Measurements from ENCODE around the gene GLI3. TPM values are rescaled to one million over a fixed set of nuclear protein-coding genes. Genes with fewer than 3 reads are reported as not detected.

GLI3 gene
- total RNA-seq, 1 donor from 2014 or later: 126 TPM

GRCh38 chr7:42103456-42103855 is 133.6 kb downstream of the GLI3 start:
- Mint-ChIP-seq H3K27me3 (ENCODE audit: low read depth) (no peaks in the 10 kb centered on the region), H3K36me3 (peaks cover 15% of the 10 kb centered on the region), H3K27ac (peak overlapping the region; percentile 3), H3K9me3 (no peaks in the 10 kb centered on the region), H3K4me1 (peaks cover 42% of the 10 kb centered on the region), H3K4me3 (no peak overlapping the region)
- no peak for DNase-seq (ENCODE audit: low spot score in 2 of 2, unreplicated experiment in 2 of 2)
- no peak for TF ChIP-seq CTCF (IDR thresholded peaks at IDR 0.05; ENCODE audit: unreplicated experiment)

GRCh38 chr7:42103020-42103419 is 134.0 kb downstream of the GLI3 start:
- Mint-ChIP-seq H3K4me1 (peaks cover 41% of the 10 kb centered on the region), H3K36me3 (peaks cover 15% of the 10 kb centered on the region), H3K4me3 (no peak overlapping the region), H3K27ac (no peak overlapping the region), H3K27me3 (ENCODE audit: low read depth) (no peaks in the 10 kb centered on the region), H3K9me3 (no peaks in the 10 kb centered on the region)
- no peak for TF ChIP-seq CTCF (IDR thresholded peaks at IDR 0.05; ENCODE audit: unreplicated experiment)
- DNase-seq (ENCODE audit: low spot score in 2 of 2, unreplicated experiment in 2 of 2): no peak

- Mint-ChIP-seq H3K4me3 (no peak overlapping the region), H3K4me1 (peaks cover 39% of the 10 kb centered on the region), H3K27me3 (ENCODE audit: low read depth) (no peaks in the 10 kb centered on the region), H3K36me3 (peaks cover 15% of the 10 kb centered on the region), H3K27ac (no peak overlapping the region), H3K9me3 (no peaks in the 10 kb centered on the region)
- no peak for TF ChIP-seq CTCF (IDR thresholded peaks at IDR 0.05; ENCODE audit: unreplicated experiment)
- DNase-seq (ENCODE audit: low spot score in 2 of 2, unreplicated experiment in 2 of 2): no peak
These were observed 134.7 kb downstream of the GLI3 start for GRCh38 chr7:42102301-42102700.

GRCh38 chr7:42100156-42100508 is 136.9 kb downstream of the GLI3 start:
- no peak for TF ChIP-seq CTCF (IDR thresholded peaks at IDR 0.05; ENCODE audit: unreplicated experiment)
- Mint-ChIP-seq H3K27me3 (ENCODE audit: low read depth) (no peaks in the 10 kb centered on the region), H3K36me3 (peaks cover 13% of the 10 kb centered on the region), H3K4me1 (peaks cover 42% of the 10 kb centered on the region), H3K9me3 (no peaks in the 10 kb centered on the region), H3K4me3 (no peak overlapping the region), H3K27ac (no peak overlapping the region)
- no peak for DNase-seq (ENCODE audit: low spot score in 2 of 2, unreplicated experiment in 2 of 2)

GRCh38 chr7:42099470-42100155 is 137.4 kb downstream of the GLI3 start:
- Mint-ChIP-seq H3K4me3 (no peak overlapping the region), H3K27me3 (ENCODE audit: low read depth) (no peaks in the 10 kb centered on the region), H3K9me3 (no peaks in the 10 kb centered on the region), H3K4me1 (peaks cover 39% of the 10 kb centered on the region), H3K36me3 (peaks cover 13% of the 10 kb centered on the region), H3K27ac (no peak overlapping the region)
- no peak for TF ChIP-seq CTCF (IDR thresholded peaks at IDR 0.05; ENCODE audit: unreplicated experiment)
- DNase-seq (ENCODE audit: low spot score in 2 of 2, unreplicated experiment in 2 of 2): no peak

- Mint-ChIP-seq H3K9me3 (peaks cover under 1% of the 10 kb centered on the region), H3K27me3 (ENCODE audit: low read depth) (no peaks in the 10 kb centered on the region), H3K27ac (no peak overlapping the region), H3K36me3 (peaks cover 13% of the 10 kb centered on the region), H3K4me3 (no peak overlapping the region), H3K4me1 (peaks cover 39% of the 10 kb centered on the region)
- TF ChIP-seq CTCF (IDR thresholded peaks at IDR 0.05; ENCODE audit: unreplicated experiment): no peak
- no peak for DNase-seq (ENCODE audit: low spot score in 2 of 2, unreplicated experiment in 2 of 2)
These were observed 137.9 kb downstream of the GLI3 start for GRCh38 chr7:42099066-42099465.

Measured in mesothelial cell of epicardium (in vitro differentiated cells).